Measurements from ENCODE around the gene PRSS2. TPM values are rescaled to one million over a fixed set of nuclear protein-coding genes. Genes with fewer than 3 reads are reported as not detected.

Gene PRSS2
- total and polyA plus RNA-seq, 2 donors (not counting 3 experiments of a cell fraction or from before 2014, with no cell fraction given), result 0.25 TPM; not detected in 1

DNA sequence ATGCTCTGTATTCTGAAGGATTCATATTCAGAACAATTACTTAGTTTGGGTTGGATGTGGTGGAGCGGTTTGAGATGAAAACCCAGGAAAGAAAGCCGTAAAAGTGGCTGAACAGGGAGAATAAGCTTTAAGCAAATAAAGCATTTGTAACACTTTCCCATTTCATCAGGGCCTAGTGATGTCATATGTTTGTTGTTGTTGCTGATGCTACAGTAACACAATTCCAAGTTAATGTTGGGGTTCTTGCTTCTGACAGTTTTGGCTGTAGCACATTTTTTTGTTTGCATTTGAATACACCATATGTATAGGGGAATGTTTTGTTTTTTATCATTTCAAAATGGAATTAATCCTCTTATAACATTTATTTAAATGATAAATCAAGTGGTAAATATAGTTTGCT is 43.7 kb downstream of the PRSS2 start:
- TF ChIP-seq EZH2 (IDR thresholded peaks at IDR 0.05; ENCODE audit: borderline replicate concordance, low read depth, low read length, severe bottlenecking) (no peak), POLR2A (IDR thresholded peaks at IDR 0.05; ENCODE audit: low read depth, low read length) (no peak), FOS (IDR thresholded peaks at IDR 0.05; ENCODE audit: borderline replicate concordance, insufficient read depth, low read length) (no peak), JUN (IDR thresholded peaks at IDR 0.05; ENCODE audit: borderline replicate concordance, insufficient read depth, insufficient read length, low read depth) (no peak), POLR2AphosphoS5 (IDR thresholded peaks at IDR 0.05; ENCODE audit: insufficient read depth, low read depth, low read length) (no peak)
- H3K9me3 ChIP-seq (replicated peaks; ENCODE audit: control insufficient read depth, insufficient read depth, low read length), result no peaks in the 10 kb centered on the region
- no peaks in the 10 kb centered on the region for H4K20me1 ChIP-seq (replicated peaks; ENCODE audit: control insufficient read depth, extremely low read depth, insufficient read depth, low read length)
- no peaks in the 10 kb centered on the region for H3K9me1 ChIP-seq (replicated peaks; ENCODE audit: control insufficient read depth, extremely low read depth, insufficient read depth, low read length)
- H3K79me2 ChIP-seq (ENCODE audit: control insufficient read depth, insufficient read depth, low read length), result no peaks in the 10 kb centered on the region
- no peak overlapping the region for H3K4me2 ChIP-seq (ENCODE audit: insufficient read depth, low read length)
- no peak overlapping the region for H2AFZ ChIP-seq (ENCODE audit: low read depth, low read length)
- ChIA-PET CTCF (interaction anchor here (0.9 to 9.8 kb wide), 8 partner anchors 31 to 355 kb away, joined by 3 to 119 read pairs (median 4); no protein-coding TSS in a partner anchor), POLR2A (no interaction called here)
- intact Hi-C loops (cut with micrococcal nuclease) (no loop called here), dilution Hi-C loops (cut with MboI; ENCODE audit: extremely low pct_ligation_motif_present, low sequenced_read_pairs) (no loop called here)
- BruUV-seq (replicated peaks), result no TSS peak
- H3K27me3 ChIP-seq (ENCODE audit: control insufficient read depth in 2 of 2, insufficient read depth in 2 of 2, low read length in 2 of 2), result peaks cover 5 to 8% of the 10 kb centered on the region in 2 experiments
- no peak for FAIRE-seq
- no peak overlapping the region for H3K4me3 ChIP-seq (replicated peaks in 1 of 3; ENCODE audit: insufficient read depth in 1 of 3, low read depth in 1 of 3, low read length in 3 of 3)
- H3K27ac ChIP-seq (ENCODE audit: insufficient read depth, low read depth, low read length), result no peak overlapping the region
- peaks cover 20% of the 10 kb centered on the region for H3K4me1 ChIP-seq (ENCODE audit: control insufficient read depth, extremely low read depth, insufficient read depth, low read length)
- no peak for DNase-seq (ENCODE audit: low read depth, low spot score)
- H3K9ac ChIP-seq (replicated peaks; ENCODE audit: extremely low read depth, insufficient read depth, low read length), result no peak overlapping the region
- H3K36me3 ChIP-seq (ENCODE audit: control insufficient read depth in 2 of 2, extremely low read depth in 1 of 2, insufficient read depth in 2 of 2, low read length in 2 of 2), result no peaks in the 10 kb centered on the region

GRCh38 chr7:142815134-142815533 is 44.4 kb downstream of the PRSS2 start:
- H3K9me3 ChIP-seq (replicated peaks; ENCODE audit: control insufficient read depth, insufficient read depth, low read length), result no peaks in the 10 kb centered on the region
- H3K9me1 ChIP-seq (replicated peaks; ENCODE audit: control insufficient read depth, extremely low read depth, insufficient read depth, low read length), result no peaks in the 10 kb centered on the region
- H3K4me2 ChIP-seq (ENCODE audit: insufficient read depth, low read length), result no peak overlapping the region
- no peak overlapping the region for H3K9ac ChIP-seq (replicated peaks; ENCODE audit: extremely low read depth, insufficient read depth, low read length)
- H3K27me3 ChIP-seq (ENCODE audit: control insufficient read depth in 2 of 2, insufficient read depth in 2 of 2, low read length in 2 of 2), result peaks cover 5 to 10% of the 10 kb centered on the region in 2 experiments
- no peak overlapping the region for H3K4me3 ChIP-seq (replicated peaks in 1 of 3; ENCODE audit: insufficient read depth in 1 of 3, low read depth in 1 of 3, low read length in 3 of 3)
- H3K4me1 ChIP-seq (ENCODE audit: control insufficient read depth, extremely low read depth, insufficient read depth, low read length), result peaks cover 13% of the 10 kb centered on the region
- TF ChIP-seq POLR2AphosphoS5 (IDR thresholded peaks at IDR 0.05; ENCODE audit: insufficient read depth, low read depth, low read length) (no peak), EZH2 (IDR thresholded peaks at IDR 0.05; ENCODE audit: borderline replicate concordance, low read depth, low read length, severe bottlenecking) (no peak), FOS (IDR thresholded peaks at IDR 0.05; ENCODE audit: borderline replicate concordance, insufficient read depth, low read length) (no peak), POLR2A (IDR thresholded peaks at IDR 0.05; ENCODE audit: low read depth, low read length) (no peak), MYC (IDR thresholded peaks at IDR 0.05; ENCODE audit: low read depth, low read length) (no peak), JUN (IDR thresholded peaks at IDR 0.05; ENCODE audit: borderline replicate concordance, insufficient read depth, insufficient read length, low read depth) (no peak), GATA2 (IDR thresholded peaks at IDR 0.05; ENCODE audit: insufficient read depth, insufficient read length, low read depth, low read length) (no peak)
- TF ChIP-seq, protein P1, sequence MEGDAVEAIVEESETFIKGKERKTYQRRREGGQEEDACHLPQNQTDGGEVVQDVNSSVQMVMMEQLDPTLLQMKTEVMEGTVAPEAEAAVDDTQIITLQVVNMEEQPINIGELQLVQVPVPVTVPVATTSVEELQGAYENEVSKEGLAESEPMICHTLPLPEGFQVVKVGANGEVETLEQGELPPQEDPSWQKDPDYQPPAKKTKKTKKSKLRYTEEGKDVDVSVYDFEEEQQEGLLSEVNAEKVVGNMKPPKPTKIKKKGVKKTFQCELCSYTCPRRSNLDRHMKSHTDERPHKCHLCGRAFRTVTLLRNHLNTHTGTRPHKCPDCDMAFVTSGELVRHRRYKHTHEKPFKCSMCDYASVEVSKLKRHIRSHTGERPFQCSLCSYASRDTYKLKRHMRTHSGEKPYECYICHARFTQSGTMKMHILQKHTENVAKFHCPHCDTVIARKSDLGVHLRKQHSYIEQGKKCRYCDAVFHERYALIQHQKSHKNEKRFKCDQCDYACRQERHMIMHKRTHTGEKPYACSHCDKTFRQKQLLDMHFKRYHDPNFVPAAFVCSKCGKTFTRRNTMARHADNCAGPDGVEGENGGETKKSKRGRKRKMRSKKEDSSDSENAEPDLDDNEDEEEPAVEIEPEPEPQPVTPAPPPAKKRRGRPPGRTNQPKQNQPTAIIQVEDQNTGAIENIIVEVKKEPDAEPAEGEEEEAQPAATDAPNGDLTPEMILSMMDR (IDR thresholded peaks at IDR 0.05; ENCODE audit: extremely low read depth in 1 of 2, insufficient read depth in 1 of 2, low read depth in 1 of 2, low read length in 2 of 2), result no peak
- TF ChIP-seq, protein P2, sequence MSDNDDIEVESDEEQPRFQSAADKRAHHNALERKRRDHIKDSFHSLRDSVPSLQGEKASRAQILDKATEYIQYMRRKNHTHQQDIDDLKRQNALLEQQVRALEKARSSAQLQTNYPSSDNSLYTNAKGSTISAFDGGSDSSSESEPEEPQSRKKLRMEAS (IDR thresholded peaks at IDR 0.05; ENCODE audit: insufficient read depth, insufficient read length), result no peak
- H4K20me1 ChIP-seq (replicated peaks; ENCODE audit: control insufficient read depth, extremely low read depth, insufficient read depth, low read length), result no peaks in the 10 kb centered on the region
- ChIA-PET POLR2A (no interaction called here), CTCF (interaction anchor here (1.4 to 9.8 kb wide), 3 partner anchors 32 to 280 kb away, joined by 4 to 119 read pairs (median 4); no protein-coding TSS in a partner anchor)
- BruUV-seq (replicated peaks), result no TSS peak
- no peaks in the 10 kb centered on the region for H3K79me2 ChIP-seq (ENCODE audit: control insufficient read depth, insufficient read depth, low read length)
- intact Hi-C loops (cut with micrococcal nuclease) (no loop called here), dilution Hi-C loops (cut with MboI; ENCODE audit: extremely low pct_ligation_motif_present, low sequenced_read_pairs) (no loop called here)
- H3K36me3 ChIP-seq (ENCODE audit: control insufficient read depth in 2 of 2, extremely low read depth in 1 of 2, insufficient read depth in 2 of 2, low read length in 2 of 2), result no peaks in the 10 kb centered on the region
- no peak overlapping the region for H3K27ac ChIP-seq (ENCODE audit: insufficient read depth, low read depth, low read length)
- no peak overlapping the region for H2AFZ ChIP-seq (ENCODE audit: low read depth, low read length)
- FAIRE-seq, result no peak
- DNase-seq (ENCODE audit: low read depth, low spot score), result no peak
